ENCODE results near the gene DKKL1.

Gene DKKL1

DNA sequence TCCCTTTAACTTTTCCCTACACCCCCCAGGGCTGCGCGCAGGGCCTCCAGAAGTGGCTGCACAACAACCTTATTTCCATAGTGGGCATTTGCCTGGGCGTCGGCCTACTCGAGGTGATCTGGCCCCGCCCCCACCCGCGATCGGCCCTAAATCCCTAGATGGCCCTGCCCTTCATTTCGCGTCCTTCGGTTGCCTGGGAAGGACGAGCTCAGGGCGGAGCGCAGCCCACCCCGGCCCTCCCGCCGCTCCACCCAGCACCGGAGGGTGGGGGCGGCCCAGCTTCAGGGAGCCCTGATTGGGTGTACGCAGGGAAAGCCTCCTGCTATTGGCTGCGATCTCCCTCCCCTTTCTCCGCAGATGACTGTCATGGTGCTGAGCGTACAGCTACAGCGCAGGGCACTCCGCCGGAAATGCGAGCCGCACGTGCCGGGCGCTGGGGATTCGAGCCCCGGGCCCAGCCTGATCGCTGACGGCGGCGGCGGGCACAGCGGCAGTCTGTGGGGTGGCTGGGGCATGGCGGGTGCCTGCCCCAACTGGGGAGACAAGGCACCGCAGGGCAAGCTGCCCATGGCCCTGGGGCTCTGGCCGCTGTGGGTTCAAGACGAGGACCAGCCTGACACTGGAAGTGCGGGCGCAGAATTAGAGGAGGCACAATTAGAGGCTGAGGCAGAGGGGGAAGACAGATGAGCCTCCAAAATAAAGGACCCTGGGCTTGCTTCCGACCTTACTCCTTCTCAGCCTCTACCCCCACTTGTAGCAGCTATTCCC lies 24.2 kb upstream of the DKKL1 start:
- Histone ChIP-seq H3K4me3 (ENCODE audit: insufficient read length, low read depth) (no peak overlapping the region), H3K27me3 (ENCODE audit: insufficient read depth, insufficient read length) (no peaks in the 10 kb centered on the region), H3K9me3 (ENCODE audit: insufficient read depth, low read length) (no peaks in the 10 kb centered on the region), H3K36me3 (ENCODE audit: insufficient read depth, insufficient read length, low read length) (peaks cover 66% of the 10 kb centered on the region), H3K4me1 (ENCODE audit: insufficient read depth, insufficient read length) (peaks cover 12% of the 10 kb centered on the region), H3K9ac (ENCODE audit: insufficient read length, low read depth) (no peak overlapping the region)
- DNase-seq (ENCODE audit: low read depth, low spot score) = peak; percentile 76
- TF ChIP-seq SUZ12 (IDR thresholded peaks at IDR 0.05; ENCODE audit: extremely low read depth, insufficient read depth, insufficient read length) (no peak), YY1 (IDR thresholded peaks at IDR 0.05; ENCODE audit: insufficient read depth, insufficient read length) (no peak), ZNF274 (IDR thresholded peaks at IDR 0.05; ENCODE audit: low read depth, low read length) (no peak)

DNA sequence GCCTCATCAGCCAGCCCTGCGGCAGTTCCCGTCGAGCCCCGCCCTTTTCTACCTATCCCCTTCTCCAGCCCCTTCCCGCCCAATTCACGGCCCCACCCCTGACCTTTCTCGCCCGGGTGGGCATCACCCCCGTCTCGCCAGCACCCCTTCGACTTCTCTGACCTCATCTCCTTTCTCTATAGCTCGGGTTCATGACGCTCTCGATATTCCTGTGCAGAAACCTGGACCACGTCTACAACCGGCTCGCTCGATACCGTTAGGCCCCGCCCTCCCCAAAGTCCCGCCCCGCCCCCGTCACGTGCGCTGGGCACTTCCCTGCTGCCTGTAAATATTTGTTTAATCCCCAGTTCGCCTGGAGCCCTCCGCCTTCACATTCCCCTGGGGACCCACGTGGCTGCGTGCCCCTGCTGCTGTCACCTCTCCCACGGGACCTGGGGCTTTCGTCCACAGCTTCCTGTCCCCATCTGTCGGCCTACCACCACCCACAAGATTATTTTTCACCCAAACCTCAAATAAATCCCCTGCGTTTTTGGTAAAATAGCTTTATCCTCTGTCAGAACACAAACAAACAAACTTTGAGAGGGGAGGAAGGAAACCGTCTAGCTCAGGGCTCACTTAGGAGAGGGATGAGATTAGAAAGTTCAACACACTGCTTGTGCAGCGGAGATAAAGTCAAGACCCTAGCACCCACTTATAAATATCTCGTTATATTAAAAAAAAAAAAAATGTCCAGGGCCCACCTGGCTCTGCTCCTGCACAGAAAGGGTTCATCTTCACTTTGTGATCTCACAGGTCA lies 23.4 kb upstream of the DKKL1 start:
- H3K9me3 ChIP-seq (ENCODE audit: insufficient read depth, low read length) = no peaks in the 10 kb centered on the region
- no peak for DNase-seq (ENCODE audit: low read depth, low spot score)
- no peak overlapping the region for H3K4me3 ChIP-seq (ENCODE audit: insufficient read length, low read depth)
- no peak overlapping the region for H3K9ac ChIP-seq (ENCODE audit: insufficient read length, low read depth)
- peaks cover 12% of the 10 kb centered on the region for H3K4me1 ChIP-seq (ENCODE audit: insufficient read depth, insufficient read length)
- TF ChIP-seq SUZ12 (IDR thresholded peaks at IDR 0.05; ENCODE audit: extremely low read depth, insufficient read depth, insufficient read length) = no peak
- no peak for TF ChIP-seq YY1 (IDR thresholded peaks at IDR 0.05; ENCODE audit: insufficient read depth, insufficient read length)
- TF ChIP-seq ZNF274 (IDR thresholded peaks at IDR 0.05; ENCODE audit: low read depth, low read length) = no peak
- peaks cover 68% of the 10 kb centered on the region for H3K36me3 ChIP-seq (ENCODE audit: insufficient read depth, insufficient read length, low read length)
- no peaks in the 10 kb centered on the region for H3K27me3 ChIP-seq (ENCODE audit: insufficient read depth, insufficient read length)

DNA sequence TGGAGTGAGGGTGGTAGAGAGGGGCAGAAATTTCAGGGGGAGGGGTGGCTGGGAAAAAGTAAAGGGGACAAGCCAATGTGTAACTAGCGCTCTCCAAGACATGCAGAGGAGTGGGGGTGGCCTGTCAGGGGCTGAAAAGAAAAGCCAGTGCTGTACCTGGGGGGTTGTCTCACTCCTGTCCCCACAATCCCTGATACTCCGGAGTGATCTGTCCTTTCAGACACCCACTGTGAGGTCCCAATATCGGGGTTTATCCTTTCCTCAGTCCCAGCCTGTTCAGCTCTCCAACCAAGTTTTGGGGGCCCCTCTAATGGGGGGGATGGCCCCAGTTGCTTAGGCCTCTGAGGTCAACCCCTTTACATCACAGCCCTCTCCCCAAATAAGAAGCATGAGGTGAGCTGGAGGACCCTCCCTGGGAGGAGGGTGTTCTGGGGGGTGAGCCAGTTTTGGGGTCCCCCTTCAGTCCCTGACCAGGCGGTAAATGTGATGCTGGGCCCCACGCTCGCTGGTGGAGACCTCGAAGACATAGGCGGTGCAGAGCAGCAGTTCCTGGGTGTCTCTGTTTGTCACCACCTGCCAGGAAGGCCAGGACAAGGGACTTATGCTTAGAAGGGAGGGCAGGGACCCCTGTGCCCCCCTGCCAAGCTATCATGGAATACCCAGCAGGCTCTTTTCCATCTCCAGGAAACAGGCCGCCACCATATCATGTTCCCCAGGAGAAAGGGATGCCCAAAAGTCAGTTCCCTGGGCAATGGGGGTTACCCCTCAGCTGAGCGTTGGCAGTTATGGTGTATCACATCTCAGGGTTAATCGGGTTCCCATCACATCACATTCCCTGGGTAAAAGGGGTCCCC lies 22.6 kb upstream of the DKKL1 start:
- Histone ChIP-seq H3K36me3 (ENCODE audit: insufficient read depth, insufficient read length, low read length) (peaks cover 66% of the 10 kb centered on the region), H3K9ac (ENCODE audit: insufficient read length, low read depth) (no peak overlapping the region), H3K4me3 (ENCODE audit: insufficient read length, low read depth) (no peak overlapping the region), H3K27me3 (ENCODE audit: insufficient read depth, insufficient read length) (no peaks in the 10 kb centered on the region), H3K9me3 (ENCODE audit: insufficient read depth, low read length) (no peaks in the 10 kb centered on the region), H3K4me1 (ENCODE audit: insufficient read depth, insufficient read length) (peaks cover 12% of the 10 kb centered on the region)
- DNase-seq (ENCODE audit: low read depth, low spot score) = no peak
- TF ChIP-seq SUZ12 (IDR thresholded peaks at IDR 0.05; ENCODE audit: extremely low read depth, insufficient read depth, insufficient read length) = no peak
- no peak for TF ChIP-seq ZNF274 (IDR thresholded peaks at IDR 0.05; ENCODE audit: low read depth, low read length)
- TF ChIP-seq YY1 (IDR thresholded peaks at IDR 0.05; ENCODE audit: insufficient read depth, insufficient read length) = no peak

DNA sequence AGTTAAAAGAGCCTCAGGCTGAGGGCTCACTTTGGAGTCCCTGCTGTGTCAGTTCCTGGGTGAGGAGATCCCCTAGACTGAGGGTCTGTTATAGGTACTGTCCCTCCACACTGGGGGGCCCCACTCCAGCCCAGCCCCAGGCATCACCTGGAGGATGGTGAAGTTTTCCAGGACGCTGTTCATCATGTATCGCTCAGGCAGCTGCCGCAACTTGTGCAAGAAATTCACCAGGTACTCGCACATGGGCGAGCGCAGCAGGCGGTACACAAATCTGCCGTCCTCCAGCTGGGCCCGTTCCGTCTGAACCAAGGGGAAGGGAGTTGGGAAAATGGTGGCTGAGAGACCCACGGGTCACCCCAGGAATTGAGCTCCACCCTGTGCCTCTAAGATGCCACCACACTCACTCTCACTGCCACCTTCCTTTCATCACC lies 21.4 kb upstream of the DKKL1 start:
- no peak for TF ChIP-seq YY1 (IDR thresholded peaks at IDR 0.05; ENCODE audit: insufficient read depth, insufficient read length)
- no peak for TF ChIP-seq ZNF274 (IDR thresholded peaks at IDR 0.05; ENCODE audit: low read depth, low read length)
- no peak for TF ChIP-seq SUZ12 (IDR thresholded peaks at IDR 0.05; ENCODE audit: extremely low read depth, insufficient read depth, insufficient read length)
- no peak for DNase-seq (ENCODE audit: low read depth, low spot score)
- H3K9ac ChIP-seq (ENCODE audit: insufficient read length, low read depth) = no peak overlapping the region
- peaks cover 12% of the 10 kb centered on the region for H3K4me1 ChIP-seq (ENCODE audit: insufficient read depth, insufficient read length)
- peaks cover 72% of the 10 kb centered on the region for H3K36me3 ChIP-seq (ENCODE audit: insufficient read depth, insufficient read length, low read length)
- no peaks in the 10 kb centered on the region for H3K27me3 ChIP-seq (ENCODE audit: insufficient read depth, insufficient read length)
- H3K9me3 ChIP-seq (ENCODE audit: insufficient read depth, low read length) = no peaks in the 10 kb centered on the region
- H3K4me3 ChIP-seq (ENCODE audit: insufficient read length, low read depth) = no peak overlapping the region

DNA sequence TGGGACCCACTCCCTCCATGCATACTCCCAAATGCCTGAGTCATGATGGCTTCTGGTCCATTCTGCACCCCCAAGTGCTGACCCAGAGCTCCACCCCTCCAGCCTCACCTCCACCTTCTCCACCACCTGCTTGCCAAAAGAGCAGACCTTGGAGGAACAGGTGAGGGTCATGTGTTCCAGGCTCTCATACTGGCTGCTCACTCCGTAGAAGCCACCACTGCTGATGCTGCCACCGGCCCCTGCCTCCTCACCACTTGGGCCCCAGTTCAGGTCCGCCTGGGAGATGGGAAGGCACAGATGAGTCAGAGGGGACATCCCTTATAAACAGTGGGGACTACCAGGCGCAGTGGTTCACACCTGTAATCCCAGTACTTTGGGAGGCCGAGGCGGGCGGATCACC lies 20.6 kb upstream of the DKKL1 start:
- Histone ChIP-seq H3K4me3 (ENCODE audit: insufficient read length, low read depth) (no peak overlapping the region), H3K4me1 (ENCODE audit: insufficient read depth, insufficient read length) (peaks cover 12% of the 10 kb centered on the region), H3K9ac (ENCODE audit: insufficient read length, low read depth) (no peak overlapping the region), H3K9me3 (ENCODE audit: insufficient read depth, low read length) (no peaks in the 10 kb centered on the region), H3K36me3 (ENCODE audit: insufficient read depth, insufficient read length, low read length) (peaks cover 80% of the 10 kb centered on the region), H3K27me3 (ENCODE audit: insufficient read depth, insufficient read length) (no peaks in the 10 kb centered on the region)
- TF ChIP-seq SUZ12 (IDR thresholded peaks at IDR 0.05; ENCODE audit: extremely low read depth, insufficient read depth, insufficient read length) (no peak), YY1 (IDR thresholded peaks at IDR 0.05; ENCODE audit: insufficient read depth, insufficient read length) (no peak), ZNF274 (IDR thresholded peaks at IDR 0.05; ENCODE audit: low read depth, low read length) (no peak)
- no peak for DNase-seq (ENCODE audit: low read depth, low spot score)

DNA sequence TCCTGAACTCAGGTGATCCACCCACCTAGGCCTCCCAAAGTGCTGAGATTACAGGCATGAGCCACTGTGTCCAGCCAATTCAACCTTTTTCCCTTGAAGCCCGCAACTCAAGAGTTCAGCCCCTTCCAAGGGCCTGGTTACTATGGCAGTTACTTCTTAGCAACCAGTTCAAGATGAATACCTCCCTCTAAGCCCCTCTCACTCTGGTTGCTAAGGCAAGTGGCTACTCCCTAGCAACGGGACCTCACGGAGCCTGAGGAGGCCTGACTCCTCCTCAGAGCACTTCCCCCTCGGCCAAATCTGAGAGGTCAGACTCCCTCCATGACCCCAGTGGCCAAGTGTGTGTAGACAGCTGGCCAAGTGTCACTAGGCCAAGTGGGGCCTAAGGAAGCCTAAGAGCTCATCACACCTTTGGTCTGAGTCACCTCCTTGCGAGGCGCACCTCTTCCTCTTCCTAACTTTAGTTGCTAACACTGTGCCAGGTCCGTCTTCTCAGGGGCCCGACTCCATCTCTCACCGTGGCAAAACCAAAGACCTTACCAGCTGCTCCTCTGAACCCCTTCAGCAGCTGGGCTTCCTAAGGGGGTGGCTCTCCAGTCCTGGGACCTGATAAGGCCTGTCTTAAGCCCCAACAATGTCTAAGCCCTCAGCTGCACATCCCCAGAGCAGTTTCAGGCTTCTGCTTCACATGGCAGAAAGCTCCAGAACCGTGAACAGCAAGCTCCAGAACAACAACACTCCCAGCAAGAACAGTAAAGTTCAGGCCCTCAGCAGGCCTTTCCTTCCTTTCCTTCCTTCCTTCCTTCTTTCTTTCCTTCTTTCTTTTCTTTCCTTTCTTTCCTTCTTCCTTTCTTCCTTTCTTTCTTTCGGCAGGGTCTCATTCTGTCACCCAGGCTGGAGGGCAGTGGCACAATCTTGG lies 18.9 kb upstream of the DKKL1 start:
- Histone ChIP-seq H3K36me3 (ENCODE audit: insufficient read depth, insufficient read length, low read length) (peaks cover 84% of the 10 kb centered on the region), H3K4me3 (ENCODE audit: insufficient read length, low read depth) (no peak overlapping the region), H3K4me1 (ENCODE audit: insufficient read depth, insufficient read length) (peaks cover under 1% of the 10 kb centered on the region), H3K9me3 (ENCODE audit: insufficient read depth, low read length) (0 out of 2 replicates have a peak, but pooled peaks cover 3% of the 10 kb centered on the region), H3K27me3 (ENCODE audit: insufficient read depth, insufficient read length) (no peaks in the 10 kb centered on the region), H3K9ac (ENCODE audit: insufficient read length, low read depth) (no peak overlapping the region)
- TF ChIP-seq SUZ12 (IDR thresholded peaks at IDR 0.05; ENCODE audit: extremely low read depth, insufficient read depth, insufficient read length) = no peak
- no peak for TF ChIP-seq YY1 (IDR thresholded peaks at IDR 0.05; ENCODE audit: insufficient read depth, insufficient read length)
- TF ChIP-seq ZNF274 (IDR thresholded peaks at IDR 0.05; ENCODE audit: low read depth, low read length) = no peak
- DNase-seq (ENCODE audit: low read depth, low spot score) = no peak
